HG03175 (cell line): ENCODE data around the gene PRKG1.
A peak's percentile ranks its signal among the peaks of the same experiment; 100 is the strongest.
"Not testable (repeated sequence)": the region's sequence is repeated elsewhere in the genome, so short reads cannot be mapped to it uniquely, and the experiment has no call there.

Experiments used
- ATAC-seq: cut with Tn5 transposase; IDR thresholded peaks from one replicate; pipeline ENCODE4 v1.9.1; 2021; ENCODE audit warnings: mild to moderate bottlenecking, moderate library complexity; ENCODE audit not compliant: unreplicated experiment

Gene PRKG1

DNA sequence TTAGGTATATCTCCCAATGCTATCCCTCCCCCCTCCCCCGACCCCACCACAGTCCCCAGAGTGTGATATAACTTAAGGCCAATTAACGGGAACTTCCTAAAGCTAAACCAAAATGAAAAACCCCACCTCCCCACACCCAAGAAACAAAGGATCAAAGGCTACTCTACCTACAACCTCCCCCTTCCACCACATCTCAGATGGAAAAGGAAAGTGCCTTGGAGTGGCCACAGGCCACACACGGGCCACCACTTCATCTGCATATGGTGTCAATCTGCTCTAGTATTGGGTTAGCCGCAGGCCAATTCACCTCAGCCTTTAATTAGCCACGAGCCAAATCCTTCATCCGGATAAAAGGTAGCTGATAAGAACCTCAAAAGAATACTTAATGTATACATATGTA, 605.6 kb downstream of the PRKG1 start:
- ATAC-seq: no peak

DNA sequence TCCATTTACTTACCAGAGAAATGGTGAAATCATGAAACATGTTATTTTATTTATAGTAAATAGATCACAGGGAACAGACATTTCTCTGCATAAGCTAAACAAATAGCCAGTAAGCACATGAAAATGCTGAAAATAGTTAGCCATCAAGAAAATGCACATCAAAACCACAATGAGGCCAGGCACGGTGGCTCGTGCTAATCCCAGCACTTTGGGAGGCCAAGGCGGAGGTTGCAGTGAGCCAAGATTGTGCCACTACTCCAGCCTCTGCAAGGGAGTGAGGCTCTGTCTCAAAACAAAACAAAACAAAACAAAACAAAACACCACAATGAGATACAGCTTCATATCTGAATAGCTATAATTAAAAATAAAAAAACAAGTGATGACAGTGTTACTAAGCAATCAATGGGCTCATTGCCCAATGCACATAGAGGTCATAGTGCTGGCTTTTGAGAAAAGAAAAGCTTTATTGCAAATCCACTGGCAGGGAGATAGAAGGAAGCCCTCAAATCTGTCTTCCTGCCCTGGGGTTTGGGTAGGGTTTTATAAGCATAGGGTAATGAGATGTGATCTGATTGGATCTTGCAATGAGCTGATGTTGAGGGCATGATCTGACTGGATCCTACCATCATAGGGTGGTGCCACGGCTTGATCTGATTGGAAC, 608.9 kb downstream of the PRKG1 start:
- ATAC-seq: no peak

DNA sequence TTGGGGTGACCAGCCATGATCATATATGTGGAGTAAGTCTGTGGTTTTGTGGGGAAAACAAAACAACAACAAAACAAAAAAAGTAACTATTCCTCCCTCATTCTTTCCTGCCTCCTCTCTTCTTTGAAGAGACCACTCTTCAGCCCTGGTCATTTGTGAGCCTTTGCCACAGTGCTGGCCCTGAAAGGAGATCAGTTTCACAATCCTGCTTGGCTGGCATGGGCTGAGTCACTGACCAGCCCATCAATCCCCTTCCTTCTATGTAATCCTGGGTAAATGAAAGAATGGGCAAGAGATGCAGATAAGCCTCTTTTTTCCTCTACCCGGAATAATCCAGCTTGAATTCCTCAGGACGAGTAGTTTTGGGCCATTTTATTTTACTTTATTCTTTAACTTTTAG, 611.5 kb downstream of the PRKG1 start:
- no peak for ATAC-seq

DNA sequence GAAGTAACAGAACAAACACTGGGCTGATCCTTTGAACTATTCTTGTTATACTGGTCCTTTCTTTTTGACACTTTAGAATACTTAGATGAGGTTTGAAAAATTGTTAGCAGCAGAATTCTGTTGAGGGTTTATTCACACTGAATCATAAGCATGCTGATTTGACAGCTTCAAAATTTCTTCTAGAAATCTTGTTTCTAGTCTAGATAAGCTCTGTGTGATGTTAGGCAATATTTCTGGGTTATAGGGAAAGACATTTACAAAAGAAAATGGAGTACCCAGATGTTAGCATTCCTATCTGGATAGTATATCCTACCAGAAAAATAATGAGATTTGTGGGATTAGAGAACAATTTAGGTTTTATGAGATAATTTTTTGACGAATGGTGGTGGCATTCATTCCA, 613.0 kb downstream of the PRKG1 start:
- no peak for ATAC-seq

DNA sequence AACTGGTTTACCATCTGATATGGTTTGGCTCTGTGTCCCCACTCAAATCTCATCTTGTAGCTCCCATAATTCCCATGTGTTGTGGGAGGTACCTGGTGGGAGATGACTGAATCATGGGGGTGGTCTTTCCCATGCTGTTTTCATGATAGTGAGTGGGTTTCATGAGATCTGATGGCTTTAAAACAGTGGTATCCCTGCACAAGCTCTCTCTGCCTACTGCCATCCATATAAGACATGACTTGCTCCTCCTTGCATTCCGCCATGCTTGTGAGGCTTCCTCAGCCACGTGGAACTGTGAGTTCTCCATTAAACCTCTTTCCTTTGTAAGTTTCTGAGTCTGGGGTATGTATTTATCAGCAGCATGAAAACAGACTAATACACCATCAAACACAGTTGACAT, 614.5 kb downstream of the PRKG1 start:
- not testable (repeated sequence) for ATAC-seq

DNA sequence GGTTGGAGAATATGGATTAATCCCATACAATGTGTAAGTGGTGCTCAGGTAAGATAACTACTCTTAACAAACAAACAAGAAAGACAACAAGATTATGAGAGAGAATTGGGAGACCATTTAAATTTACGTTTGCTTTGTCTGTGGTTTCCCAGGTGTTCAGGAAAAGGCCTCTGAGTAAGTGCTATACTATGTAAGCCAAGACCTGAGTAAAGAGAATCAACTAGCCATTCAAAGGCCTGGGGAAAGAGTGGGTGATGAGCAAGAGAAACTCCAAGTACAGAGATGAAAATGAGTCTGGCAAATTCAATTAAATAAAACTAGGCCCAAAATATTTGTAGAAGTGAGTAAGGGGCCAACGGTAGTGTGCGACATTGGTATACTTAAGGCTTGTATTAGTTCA, 615.2 kb downstream of the PRKG1 start:
- no peak for ATAC-seq

DNA sequence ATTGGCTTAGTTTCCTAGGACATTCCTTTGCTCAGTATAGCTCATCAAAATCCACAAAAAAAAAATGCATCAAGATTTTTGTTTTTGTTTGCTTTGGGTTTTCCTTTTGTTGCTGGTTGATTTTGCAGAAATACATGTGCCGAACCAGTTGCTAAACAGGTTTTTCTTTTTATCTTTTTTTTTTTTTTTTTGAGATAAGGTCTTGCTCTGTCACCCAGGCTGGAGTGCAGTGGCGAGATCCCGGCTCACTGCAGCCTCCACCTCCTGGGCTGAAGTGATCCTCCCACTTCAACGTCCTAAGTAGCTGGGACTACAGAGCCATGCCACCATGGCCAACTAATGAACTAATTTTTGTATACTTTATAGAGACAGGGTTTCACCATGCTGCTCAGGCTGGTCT, 616.8 kb downstream of the PRKG1 start:
- ATAC-seq: no peak

DNA sequence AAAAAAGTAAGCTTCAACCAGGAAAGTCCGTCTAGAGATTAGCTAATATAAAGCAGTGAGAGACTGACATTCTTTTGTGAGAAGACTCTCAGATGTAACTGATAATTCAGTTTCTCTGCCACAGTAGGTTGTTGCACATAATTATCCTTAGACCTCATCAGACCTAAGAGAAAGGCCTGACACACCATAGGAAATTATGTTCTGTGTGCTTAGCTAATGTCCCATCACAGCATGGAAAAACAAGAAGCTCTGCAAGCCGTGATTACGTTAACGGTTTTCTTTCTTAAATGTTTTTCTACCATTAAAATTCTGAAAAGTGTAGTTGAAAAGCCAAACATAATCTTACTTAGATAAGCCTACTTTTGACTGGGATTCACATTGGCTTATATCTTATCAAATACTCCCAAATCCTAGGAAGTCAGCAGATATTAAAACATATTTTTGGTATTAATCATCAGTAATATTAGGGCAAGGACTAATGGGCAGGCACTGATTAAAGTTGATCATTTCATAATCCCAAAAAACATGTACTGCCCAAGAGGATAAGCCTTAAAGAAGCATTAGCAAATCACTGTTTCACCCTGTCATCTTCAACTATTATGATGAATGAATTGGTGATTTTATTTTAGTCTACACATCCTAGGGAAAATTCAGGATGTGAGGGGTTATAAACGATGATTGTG, 619.9 kb downstream of the PRKG1 start:
- no peak for ATAC-seq

DNA sequence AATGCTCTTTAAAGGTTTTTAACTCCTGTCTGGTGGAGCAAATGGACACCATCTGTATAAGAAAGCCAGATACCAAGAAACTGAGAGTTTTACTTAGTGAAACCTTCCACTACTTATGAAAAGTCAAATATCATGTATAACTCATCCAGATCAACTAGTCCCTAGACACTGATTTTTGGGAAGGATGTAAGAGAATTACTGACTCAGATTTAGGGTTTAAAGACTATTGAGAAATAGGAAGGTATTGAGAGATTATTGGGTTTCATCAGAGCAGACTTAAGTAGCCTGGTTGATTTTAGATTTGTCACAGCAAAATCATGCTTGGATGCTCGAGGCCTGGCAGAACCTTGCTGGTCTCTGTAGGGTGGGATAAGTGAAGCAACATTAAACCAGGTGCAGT, 622.0 kb downstream of the PRKG1 start:
- ATAC-seq: no peak

DNA sequence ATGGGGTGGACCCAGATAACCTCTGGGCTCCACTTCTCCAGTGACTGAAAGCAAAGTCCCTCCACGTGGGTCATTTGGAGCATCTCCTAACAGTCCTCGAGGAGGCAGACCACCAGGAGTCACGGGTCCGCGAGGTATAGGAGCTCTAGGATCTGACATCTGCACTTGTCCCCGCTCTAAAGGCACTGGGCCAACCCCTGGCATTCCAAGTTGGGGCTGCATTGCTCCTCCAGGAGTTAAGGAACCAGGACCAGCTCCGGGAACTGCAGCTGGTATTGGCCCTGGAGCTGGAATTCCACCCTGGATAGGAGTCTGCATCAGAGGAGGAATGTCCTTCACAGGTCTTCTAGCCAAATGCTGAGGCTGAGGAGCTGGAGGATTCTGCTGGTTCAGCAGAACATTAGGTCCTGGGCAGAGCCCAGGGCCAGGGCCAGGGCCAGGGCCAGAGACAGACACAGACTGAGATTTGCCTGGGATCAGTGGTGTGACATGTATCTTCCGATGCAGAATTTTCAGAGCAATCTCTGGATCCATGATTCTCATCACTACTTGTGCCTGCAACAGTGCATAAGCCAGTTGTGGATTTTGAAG, 624.3 kb downstream of the PRKG1 start:
- ATAC-seq: no peak

DNA sequence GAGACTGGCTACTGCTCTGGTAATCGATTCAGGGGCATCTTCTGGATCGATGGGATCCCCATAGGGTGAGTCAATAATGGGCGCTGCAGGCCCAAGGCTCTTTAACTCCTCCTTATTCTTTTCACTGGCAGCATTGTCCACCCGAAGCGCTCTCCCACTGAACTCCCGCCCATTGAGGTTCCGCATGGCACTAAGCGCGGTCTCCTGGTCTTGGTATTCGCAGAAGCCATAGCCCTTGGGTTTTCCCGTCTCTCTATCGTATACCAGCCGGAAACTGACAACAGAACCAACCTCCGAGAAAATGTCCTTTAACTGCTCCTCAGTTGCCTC, 624.8 kb downstream of the PRKG1 start:
- ATAC-seq: peak; percentile 36

DNA sequence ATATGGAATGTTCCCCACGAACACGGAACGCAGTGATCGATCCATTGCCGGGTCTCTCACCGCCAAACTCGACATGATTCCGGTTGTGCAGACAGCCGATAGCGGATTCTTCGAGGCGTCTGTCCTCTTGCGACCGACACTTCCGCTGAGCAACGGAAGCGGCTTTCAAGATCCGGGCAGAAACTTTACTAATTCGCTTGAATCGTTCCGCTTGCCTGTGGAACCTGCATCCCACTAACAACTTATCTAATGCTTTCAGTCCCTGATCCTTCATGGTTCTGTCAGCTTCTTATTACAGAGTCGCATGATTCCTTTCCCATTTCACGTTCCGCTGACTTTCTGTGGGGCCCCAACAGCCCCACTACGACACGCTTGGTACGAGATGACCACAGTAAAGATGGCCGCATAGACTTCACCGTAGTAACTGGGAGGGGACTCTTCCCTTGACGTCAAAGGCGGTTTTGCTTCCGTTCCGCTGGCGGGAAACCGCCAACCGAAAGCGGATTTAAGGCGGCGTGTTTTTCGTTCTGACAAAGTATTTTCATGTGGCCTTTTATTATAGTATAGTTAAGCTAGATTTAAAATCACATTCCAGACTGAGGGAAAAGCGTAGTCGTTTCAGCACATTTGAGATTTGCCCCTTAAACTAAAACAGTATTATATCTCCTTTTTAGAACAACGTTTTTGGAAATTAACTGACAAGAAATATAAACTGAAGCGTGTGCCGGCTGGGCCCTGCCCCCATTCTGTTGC, 625.4 kb downstream of the PRKG1 start, which contains the start of gene CSTF2T:
CSTF2T (minus strand) TSS at position 121 of the 753 bp plus-strand sequence; CDS start at position 75, 46 bp downstream.
- peak; percentile 92 for ATAC-seq

DNA sequence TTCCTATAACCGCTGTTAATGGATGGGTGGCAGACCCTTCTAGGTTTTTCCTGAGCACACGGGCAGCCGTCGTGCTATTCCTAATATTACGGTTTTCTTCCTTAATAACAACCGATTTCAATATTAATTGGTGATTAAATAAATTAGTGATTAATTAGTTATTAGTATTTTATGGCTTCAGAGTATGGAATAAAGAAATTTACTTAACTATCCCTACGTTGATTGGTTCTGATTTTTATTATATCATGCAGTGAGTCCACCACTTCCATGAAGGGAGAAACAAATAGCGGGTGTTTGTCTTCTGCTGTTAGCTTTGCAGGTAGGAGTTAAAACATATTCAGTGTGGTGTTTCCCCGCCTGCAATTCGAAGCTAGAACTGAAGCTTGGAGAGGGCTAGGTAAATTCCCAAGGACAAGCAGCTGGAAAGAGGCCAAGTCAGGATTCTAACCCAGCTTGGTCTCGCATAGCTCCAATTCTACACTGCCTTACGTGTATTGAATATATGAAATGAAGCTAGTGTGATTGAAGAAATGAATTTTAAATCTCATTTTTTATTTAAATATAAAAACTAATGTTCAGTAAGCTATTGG, 626.0 kb downstream of the PRKG1 start:
- ATAC-seq: no peak

DNA sequence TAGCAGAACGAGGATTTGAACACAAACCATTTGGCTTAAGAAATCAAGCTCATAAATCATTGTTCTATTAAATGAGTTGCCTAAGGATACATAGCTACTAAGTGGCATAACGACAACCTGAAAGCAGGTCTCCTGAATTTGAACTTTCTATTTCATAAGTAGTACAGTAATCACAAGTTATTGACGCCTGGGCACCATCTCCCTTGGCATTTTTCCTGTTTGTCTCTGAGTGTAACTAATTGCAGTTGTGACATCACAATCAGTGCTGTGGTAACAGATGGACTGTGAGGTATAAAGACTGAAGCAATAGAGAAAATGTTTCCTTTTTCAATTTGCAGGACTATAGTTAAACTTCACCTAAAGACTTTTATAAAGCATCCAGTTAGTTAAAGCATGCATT, 631.5 kb downstream of the PRKG1 start:
- no peak for ATAC-seq

DNA sequence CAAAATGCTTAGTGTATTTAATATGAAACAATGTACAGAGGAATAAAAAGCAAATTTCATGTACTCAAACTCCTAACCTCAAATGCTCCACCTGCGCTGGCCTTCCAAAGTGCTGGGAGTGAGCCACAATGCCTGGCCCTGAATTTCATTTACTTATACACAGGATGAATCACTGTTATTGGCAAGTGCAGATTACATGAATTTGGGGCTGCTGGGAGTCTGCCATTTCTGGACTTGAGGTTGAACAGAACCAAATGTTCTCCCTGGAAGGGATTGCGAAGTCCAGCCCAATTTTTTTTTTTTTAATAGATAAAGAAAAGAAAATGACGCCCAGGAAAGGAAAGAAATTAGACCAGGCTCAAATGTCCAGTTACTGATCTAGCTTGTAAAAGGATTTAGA, 631.9 kb downstream of the PRKG1 start:
- no peak for ATAC-seq

DNA sequence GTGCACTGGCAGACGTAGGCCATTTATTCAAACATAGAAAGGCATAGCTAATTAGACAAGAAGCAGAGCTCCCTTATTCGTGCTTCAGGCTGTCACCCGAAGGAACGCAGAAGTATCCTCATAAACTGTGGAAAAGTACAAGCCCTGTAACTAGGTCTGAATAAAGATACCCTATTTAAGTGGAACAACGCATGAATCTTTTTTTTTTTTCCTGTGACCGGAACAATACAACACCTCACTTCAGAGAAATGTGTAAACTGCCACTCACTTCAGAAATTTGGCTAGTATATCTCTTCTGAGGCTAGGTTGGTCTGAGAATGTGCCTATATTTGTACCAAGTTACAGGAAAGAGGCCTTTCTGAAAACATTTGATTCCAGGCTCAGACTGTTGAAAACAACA, 633.1 kb downstream of the PRKG1 start:
- ATAC-seq: no peak

DNA sequence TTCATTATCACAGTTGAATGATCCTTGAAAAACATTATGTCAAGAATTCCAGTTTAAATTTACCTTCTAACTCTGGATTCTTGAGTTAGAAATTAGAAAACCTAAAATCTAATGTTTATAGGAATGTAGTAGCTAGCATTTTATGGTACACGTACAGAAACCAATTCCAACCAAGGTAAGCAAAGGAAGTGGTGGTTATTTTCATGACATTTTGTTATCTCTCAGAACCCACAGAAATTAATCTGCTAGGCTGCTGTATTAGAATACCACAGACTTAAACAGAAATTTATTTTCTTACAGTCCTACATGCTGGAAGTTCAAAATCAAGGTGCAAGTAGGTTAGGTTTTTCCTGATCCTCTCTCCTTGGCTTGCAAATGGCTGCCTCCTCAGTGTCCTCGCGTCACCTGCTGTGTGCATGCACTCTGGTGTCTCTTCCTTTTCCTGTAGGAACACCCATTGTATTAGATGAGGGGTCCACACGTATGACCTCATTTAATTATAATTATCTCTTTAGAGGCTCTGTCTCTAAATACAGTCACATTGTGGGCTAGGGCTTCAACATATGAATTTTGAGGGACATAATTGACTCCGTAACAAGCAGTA, 633.6 kb downstream of the PRKG1 start:
- ATAC-seq: no peak

DNA sequence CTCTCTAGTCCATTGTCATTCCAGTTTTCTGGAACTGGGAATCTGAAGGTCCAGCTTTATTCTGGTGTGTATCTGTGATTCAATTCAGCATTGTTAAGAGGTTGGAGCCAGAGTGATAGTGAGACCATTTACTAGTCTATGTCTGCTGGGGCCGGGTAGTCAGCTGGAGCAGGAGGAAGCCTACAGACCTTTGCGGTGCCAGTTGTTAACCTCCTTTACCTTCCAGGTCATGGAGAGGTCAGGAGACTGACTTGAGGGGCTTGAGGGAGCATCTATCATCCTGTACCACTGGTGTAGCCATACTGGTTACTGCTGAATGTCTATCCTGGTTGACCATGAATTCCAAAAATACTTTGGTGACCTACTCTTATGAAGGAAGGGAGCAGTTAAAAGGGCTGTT, 634.3 kb downstream of the PRKG1 start:
- ATAC-seq: no peak

DNA sequence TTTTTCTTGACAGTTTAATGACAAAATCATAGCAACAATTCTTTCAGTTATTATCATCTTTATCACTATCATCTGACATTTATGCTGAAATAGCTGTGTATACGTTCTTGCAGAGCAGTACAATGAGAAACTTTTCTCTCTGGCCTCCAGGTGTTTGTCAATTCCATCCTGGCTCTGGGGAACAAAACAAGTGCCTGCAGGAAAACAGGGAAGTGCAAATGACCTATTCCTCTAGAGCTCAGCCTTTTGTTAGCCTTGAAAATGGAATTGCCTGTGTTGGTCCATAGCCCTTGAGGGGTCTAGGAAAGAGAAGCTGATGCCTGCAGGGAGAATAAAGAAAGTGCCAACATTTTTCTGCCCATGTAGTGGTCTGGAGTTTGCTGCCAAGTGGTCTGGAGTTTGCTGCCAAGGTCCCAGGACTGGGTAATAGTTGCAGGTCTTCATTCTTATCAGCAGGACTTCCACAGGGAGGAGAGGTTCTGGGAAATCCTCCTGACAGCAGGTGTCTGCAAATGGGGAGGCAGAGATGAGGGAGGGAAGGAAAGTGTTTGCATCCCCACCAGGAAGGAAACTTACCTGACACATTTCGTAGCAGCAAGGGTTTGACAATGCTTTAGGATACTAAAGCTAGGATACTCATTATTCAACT, 635.2 kb downstream of the PRKG1 start:
- ATAC-seq: no peak

DNA sequence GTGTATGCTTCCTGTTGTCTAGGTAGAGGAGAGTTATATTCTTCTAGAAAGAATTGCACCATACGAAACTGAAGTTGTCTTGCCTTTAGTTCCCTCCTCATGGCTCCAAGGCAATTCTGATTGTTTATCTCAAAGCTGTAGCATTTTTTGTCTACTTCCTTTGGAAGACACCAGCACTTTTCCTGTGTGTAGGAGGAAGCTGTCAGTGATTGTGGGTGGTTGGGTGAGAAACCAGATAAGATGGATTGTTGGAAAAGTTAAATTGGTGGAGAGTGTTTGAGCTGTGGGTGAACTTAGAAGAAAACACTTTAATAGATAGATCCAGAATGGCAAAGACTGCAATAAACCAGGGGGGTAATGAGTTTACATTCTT, 637.2 kb downstream of the PRKG1 start:
- no peak for ATAC-seq

DNA sequence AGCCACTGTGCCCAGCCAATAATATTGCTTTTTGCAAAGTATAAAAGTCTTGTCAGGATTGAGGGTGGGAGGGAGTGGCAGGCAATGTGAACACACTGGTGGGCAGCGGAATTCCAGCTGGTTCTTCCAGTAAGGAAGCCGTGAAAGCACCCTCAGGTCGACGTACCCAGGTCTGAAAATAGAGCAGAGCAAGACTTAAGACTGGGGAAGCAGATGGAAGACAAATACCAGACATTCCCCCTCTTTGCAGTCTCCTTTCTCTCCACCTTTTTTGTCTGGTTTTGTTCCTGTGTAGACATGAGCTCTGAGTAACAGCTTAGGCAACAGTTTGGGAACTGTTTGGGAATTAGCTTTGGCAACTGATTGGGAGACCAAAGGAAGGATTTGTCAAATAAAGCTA, 642.7 kb downstream of the PRKG1 start:
- no peak for ATAC-seq
